Stomach (tissue), 9 donors: ENCODE data around the gene TGM1. TPM values are rescaled to one million over a fixed set of nuclear protein-coding genes. Genes with fewer than 3 reads are reported as not detected.

ENCODE experiments used
- DNase-seq, 2 donors: peaks; one replicate each; pipeline versions ENCODE4 v3.0.0 to v3.0.0-alpha.2; 2013 to 2019
- H3K27ac ChIP-seq, 5 donors: fragments of 200-600 bp in 4 of 5; sonication (generic) in 4 of 5; one replicate each; pipeline ENCODE4 v1.5.1; 2013 to 2019; ENCODE audit warnings: mild to moderate bottlenecking in 1 of 5, moderate library complexity in 1 of 5
- H3K27me3 ChIP-seq, 3 donors: fragments of 200-600 bp; sonication (generic); one replicate each; pipeline ENCODE4 v1.5.1; 2017 to 2019; ENCODE audit warnings: mixed run types in 1 of 3
- H3K36me3 ChIP-seq, 4 donors: fragments of 200-600 bp; sonication (generic); 1 replicate in 3 of 4; 2 replicates in 1 of 4; pipeline ENCODE4 v1.5.1; 2016 to 2019
- H3K4me1 ChIP-seq, 4 donors: fragments of 200-600 bp; sonication (generic); one replicate each; pipeline ENCODE4 v1.5.1; 2016 to 2019
- H3K4me3 ChIP-seq, 4 donors: fragments of 200-600 bp; sonication (generic) in 3 of 4; one replicate each; pipeline ENCODE4 v1.5.1; 2016 to 2019; ENCODE audit warnings: mild to moderate bottlenecking in 1 of 4
- H3K9me3 ChIP-seq, 4 donors: fragments of 200-600 bp; sonication (generic); one replicate each; pipeline ENCODE4 v1.5.1; 2016 to 2019
- EP300 ChIP-seq: sonication (generic); formaldehyde crosslinking; IDR thresholded peaks from one replicate; pipeline ENCODE4 v1.6.1; 2017; ENCODE audit warnings: antibody characterized with exemption
- POLR2A ChIP-seq, 4 donors: fragments of 450-650 bp; IDR thresholded peaks; one replicate each; pipeline ENCODE4 v1.6.1; 2016; ENCODE audit warnings: antibody characterized with exemption in 4 of 4, control low read depth in 2 of 4, mild to moderate bottlenecking in 1 of 4, moderate library complexity in 1 of 4
- POLR2AphosphoS5 ChIP-seq, 3 donors: sonication (generic); formaldehyde crosslinking; IDR thresholded peaks; one replicate each; pipeline ENCODE4 v1.6.1; 2016; ENCODE audit warnings: antibody characterized with exemption in 3 of 3
- WGBS, 5 donors: extraction: QIAGEN DNeasy Blood & Tissue Kit in 3 of 5; methylation state at CpG; one replicate each; pipeline versions ENCODE4 v1.1.5 to v1.1.7; 2013 to 2018; 5-methylcytosine and 5-hydroxymethylcytosine counted together
- intact Hi-C: fragments of 100-400 bp; cut with DNase I; formaldehyde crosslinking; loops from one replicate; pipeline ENCODE4 v1.15.1; 2023; ENCODE audit warnings: low total_unique reads
- polyA plus RNA-seq, 3 donors: library from polyadenylated mRNA; stranded (reverse); fragments of 200-250 nt; gene quantifications; one replicate each; pipeline ENCODE4 v1.2.3, GENCODE V29; 2013
- total RNA-seq, 5 donors: library from RNA; depleted of rRNA; stranded (reverse); fragments of >200 nt; gene quantifications; one replicate each; pipeline versions ENCODE4 v1.1.0 to v1.2.3, GENCODE V29; 2014 to 2016
- TF ChIP-seq, protein P1 (sequence below), 7 experiments: fragments of 450-650 bp in 4 of 7; fragments of 200-600 bp in 3 of 7; sonication (generic) in 3 of 7; IDR thresholded peaks; one replicate each; pipeline ENCODE4 v1.5.1; 2016 to 2019; ENCODE audit warnings: antibody characterized with exemption in 7 of 7, control low read depth in 2 of 7, mild to moderate bottlenecking in 1 of 7
- donor health status: healthy with polysubstance abuse.
- donor health status: Bipolar disorder and iron deficiency.
- donor health status: healthy.

The TGM1 gene
- total and polyA plus RNA-seq, 8 donors: 1.7 to 131 (median 5.1) TPM

DNA sequence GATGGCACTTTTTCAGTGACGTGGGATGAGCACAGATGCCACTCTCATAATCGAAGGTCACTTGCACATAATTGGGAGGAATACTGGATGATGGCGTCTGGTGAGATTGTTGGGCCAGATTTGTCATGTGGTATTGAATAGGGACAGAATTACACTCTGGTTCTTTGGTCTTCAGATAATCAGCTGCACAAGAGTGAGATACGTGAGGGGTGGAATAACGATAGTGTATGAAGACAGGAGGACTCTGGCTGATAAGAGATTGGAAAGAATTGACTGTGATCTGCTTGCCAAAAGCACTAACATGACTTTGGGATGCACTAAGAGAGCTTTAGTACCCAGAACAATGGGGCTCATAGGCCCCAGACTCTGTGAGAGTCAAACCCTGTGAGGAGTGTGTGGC lies 15.4 kb upstream of the TGM1 start:
- DNase-seq: no peak
- Histone ChIP-seq H3K27me3 (no peaks in the 10 kb centered on the region), H3K27ac (no peak overlapping the region), H3K9me3 (no peaks in the 10 kb centered on the region), H3K36me3 (no peaks in the 10 kb centered on the region), H3K4me3 (no peak overlapping the region), H3K4me1 (peaks cover 4 to 67% (median 13%) of the 10 kb centered on the region in 4 donors)
- intact Hi-C loops: no loop called here
- WGBS, 5 donors: 89 to 95% (median 95%) methylated on average over 5 of the region's 5 CpGs
- TF ChIP-seq POLR2AphosphoS5 (IDR thresholded peaks at IDR 0.05): no peak
- TF ChIP-seq, protein P1, sequence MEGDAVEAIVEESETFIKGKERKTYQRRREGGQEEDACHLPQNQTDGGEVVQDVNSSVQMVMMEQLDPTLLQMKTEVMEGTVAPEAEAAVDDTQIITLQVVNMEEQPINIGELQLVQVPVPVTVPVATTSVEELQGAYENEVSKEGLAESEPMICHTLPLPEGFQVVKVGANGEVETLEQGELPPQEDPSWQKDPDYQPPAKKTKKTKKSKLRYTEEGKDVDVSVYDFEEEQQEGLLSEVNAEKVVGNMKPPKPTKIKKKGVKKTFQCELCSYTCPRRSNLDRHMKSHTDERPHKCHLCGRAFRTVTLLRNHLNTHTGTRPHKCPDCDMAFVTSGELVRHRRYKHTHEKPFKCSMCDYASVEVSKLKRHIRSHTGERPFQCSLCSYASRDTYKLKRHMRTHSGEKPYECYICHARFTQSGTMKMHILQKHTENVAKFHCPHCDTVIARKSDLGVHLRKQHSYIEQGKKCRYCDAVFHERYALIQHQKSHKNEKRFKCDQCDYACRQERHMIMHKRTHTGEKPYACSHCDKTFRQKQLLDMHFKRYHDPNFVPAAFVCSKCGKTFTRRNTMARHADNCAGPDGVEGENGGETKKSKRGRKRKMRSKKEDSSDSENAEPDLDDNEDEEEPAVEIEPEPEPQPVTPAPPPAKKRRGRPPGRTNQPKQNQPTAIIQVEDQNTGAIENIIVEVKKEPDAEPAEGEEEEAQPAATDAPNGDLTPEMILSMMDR (IDR thresholded peaks at IDR 0.05): no peak
- TF ChIP-seq POLR2A (IDR thresholded peaks at IDR 0.05): no peak
- no peak for TF ChIP-seq EP300

DNA sequence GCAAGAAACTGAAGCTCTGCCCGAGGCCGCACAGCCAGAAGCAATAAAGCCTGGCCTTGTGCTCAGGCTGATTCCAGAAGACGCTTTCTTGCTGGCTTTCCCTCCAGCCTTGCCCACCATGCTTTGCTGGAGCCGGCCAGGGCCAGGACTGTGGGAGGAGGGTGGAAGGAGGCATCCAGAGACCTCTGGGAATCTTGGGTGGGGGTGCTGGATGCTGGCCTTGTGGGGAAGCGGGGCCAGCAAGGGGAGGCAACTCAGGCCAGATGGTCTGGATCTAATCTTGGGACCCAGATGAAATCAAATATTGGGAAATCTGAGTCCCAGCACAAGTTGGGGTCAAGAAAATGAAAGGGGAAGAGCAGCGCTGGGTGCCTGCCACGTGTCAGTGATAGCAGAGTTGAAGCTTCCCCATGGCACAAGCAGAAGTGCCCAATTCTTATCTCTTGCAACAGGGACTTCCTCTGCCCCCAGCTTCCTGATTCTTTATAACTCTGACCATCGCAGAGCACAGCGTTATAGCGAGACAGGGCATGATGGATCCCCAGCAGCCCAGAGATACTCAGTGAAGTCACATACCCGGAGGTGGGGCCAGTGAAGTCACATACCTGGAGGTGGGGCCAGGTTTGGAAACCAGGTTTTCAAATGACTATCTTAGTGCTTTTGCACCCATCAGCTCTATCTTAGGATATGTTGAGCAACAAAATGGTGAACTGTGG lies 14.8 kb upstream of the TGM1 start:
- TF ChIP-seq POLR2A (IDR thresholded peaks at IDR 0.05) (no peak), EP300 (no peak)
- Histone ChIP-seq H3K9me3 (no peaks in the 10 kb centered on the region), H3K36me3 (no peaks in the 10 kb centered on the region), H3K4me3 (no peak overlapping the region), H3K27ac (peak overlapping the region in 4 of 5 donors; percentile 1 to 69 (median 44)), H3K27me3 (no peaks in the 10 kb centered on the region), H3K4me1 (peaks cover 9 to 73% (median 16%) of the 10 kb centered on the region in 4 donors)
- 73 to 86% (median 84%) methylated on average over 11 of the region's 11 CpGs for whole genome bisulfite sequencing, 5 donors
- DNase-seq: no peak
- intact Hi-C loops: no loop called here

DNA sequence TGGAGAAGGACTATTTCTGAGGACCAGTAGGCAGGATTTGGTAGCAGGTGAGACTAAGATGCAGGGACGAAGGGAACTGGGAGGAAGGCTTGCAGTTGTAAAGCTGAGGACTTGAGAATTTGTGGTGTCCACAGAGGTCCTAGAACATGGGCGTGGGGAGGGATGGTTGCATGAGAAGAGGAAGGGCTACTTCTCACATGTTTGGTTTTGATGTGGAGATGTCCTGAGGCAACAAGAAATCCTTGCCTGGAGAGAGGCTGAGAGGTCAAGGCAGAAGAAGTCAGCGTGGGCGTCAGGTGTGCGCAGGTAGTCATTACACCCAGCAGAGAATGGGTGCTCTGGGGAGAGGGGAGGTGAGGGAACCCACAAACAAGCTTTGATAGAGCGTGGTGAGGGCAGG lies 14.1 kb upstream of the TGM1 start:
- no peak for DNase-seq
- Histone ChIP-seq H3K36me3 (no peaks in the 10 kb centered on the region), H3K9me3 (no peaks in the 10 kb centered on the region), H3K27me3 (no peaks in the 10 kb centered on the region), H3K4me1 (peaks cover 9 to 80% (median 20%) of the 10 kb centered on the region in 4 donors), H3K4me3 (no peak overlapping the region), H3K27ac (peak overlapping the region in 3 of 5 donors; percentile 1 to 69 (median 63))
- WGBS, 5 donors: 85 to 96% (median 92%) methylated on average over 6 of the region's 6 CpGs
- intact Hi-C loops: no loop called here
- TF ChIP-seq POLR2A (IDR thresholded peaks at IDR 0.05): no peak
- no peak for TF ChIP-seq EP300
- no peak for TF ChIP-seq POLR2AphosphoS5 (IDR thresholded peaks at IDR 0.05)
- TF ChIP-seq, protein P1 (IDR thresholded peaks at IDR 0.05): no peak

DNA sequence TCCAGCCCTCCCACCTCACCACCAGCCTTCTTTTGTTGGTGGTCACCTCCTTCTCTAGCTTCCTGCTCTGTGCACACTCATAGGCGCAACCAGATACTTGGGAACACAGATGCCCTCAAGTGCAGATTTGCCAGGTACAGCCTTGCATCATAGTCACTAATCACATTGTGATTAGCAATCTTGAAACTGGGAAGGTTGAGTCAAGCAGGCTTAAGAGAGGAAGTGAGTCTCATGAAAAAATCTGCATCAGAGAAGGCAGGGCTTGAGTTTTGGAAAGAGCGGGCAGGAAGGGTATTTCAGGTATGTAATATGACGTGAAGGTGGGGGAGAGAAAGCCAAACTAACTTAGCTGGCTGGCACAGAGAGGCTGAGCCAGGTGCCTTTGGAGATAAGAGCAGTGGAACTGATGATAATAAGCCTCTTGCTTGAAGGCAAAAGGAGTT lies 11.1 kb upstream of the TGM1 start:
- H3K27ac ChIP-seq: peak overlapping the region; percentile 63 to 98 (median 84)
- H3K36me3 ChIP-seq: peaks cover 0 to 10% (median 9%) of the 10 kb centered on the region in 4 donors
- DNase-seq: peak; percentile 63 to 66
- H3K4me3 ChIP-seq: no peak overlapping the region
- intact Hi-C loops: no loop called here
- H3K27me3 ChIP-seq: no peaks in the 10 kb centered on the region
- H3K9me3 ChIP-seq: no peaks in the 10 kb centered on the region
- peaks cover 9 to 81% (median 26%) of the 10 kb centered on the region in 4 donors for H3K4me1 ChIP-seq
- TF ChIP-seq POLR2AphosphoS5 (IDR thresholded peaks at IDR 0.05): peak in 2 of 3 donors; percentile 33 to 80
- TF ChIP-seq EP300: no peak
- WGBS, 5 donors: 20 to 50% (median 31%) methylated on average over 3 of the region's 3 CpGs

DNA sequence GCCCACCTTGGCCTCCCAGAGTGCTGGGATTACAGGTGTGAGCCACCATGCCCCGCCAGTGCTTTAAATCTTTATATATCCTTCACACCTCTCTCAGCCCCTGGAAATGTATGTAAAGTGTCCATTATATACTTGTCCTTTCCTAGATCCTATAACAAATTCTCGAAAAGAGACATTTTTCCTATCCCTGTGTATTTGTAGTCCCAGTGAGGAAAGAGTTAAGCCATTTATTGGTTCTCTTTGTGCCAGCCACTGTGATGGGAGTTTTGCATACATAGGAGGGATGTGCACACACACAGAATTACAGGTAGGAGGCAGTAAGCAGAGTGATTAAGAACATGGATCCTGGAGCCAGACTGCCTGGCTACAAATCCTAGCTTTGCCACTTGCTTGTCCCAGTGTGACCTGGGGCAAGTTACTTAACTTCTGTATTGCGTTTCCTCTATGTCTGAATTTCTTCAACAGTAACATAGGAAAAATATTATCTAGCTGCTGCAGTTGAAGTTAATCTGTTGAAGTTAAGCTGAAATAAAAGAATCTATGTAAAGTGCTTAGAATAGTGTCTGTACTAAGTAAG lies 10.5 kb upstream of the TGM1 start:
- 44 to 68% (median 66%) methylated on average over 3 of the region's 3 CpGs for WGBS, 5 donors
- no peak for DNase-seq
- Histone ChIP-seq H3K4me3 (no peak overlapping the region), H3K27ac (peak overlapping the region; percentile 63 to 98 (median 84)), H3K4me1 (peaks cover 9 to 75% (median 26%) of the 10 kb centered on the region in 4 donors), H3K36me3 (peaks cover 5 to 16% (median 15%) of the 10 kb centered on the region in 4 donors), H3K27me3 (no peaks in the 10 kb centered on the region), H3K9me3 (no peaks in the 10 kb centered on the region)
- no peak for TF ChIP-seq POLR2AphosphoS5 (IDR thresholded peaks at IDR 0.05)
- TF ChIP-seq POLR2A (IDR thresholded peaks at IDR 0.05): no peak
- TF ChIP-seq, protein P1 (IDR thresholded peaks at IDR 0.05): no peak
- TF ChIP-seq EP300: no peak
- intact Hi-C loops: no loop called here
